Fibroblast of skin of left biceps (primary cell): ENCODE results near the gene FMN2.
"Not testable (repeated sequence)": the region's sequence is repeated elsewhere in the genome, so short reads cannot be mapped to it uniquely, and the experiment has no call there.

Experiments used
- DNase-seq, 2 experiments: peaks; one replicate each; pipeline ENCODE4 v3.0.0-alpha.2; 2013; ENCODE audit warnings: low read depth in 2 of 2

Gene FMN2

DNA sequence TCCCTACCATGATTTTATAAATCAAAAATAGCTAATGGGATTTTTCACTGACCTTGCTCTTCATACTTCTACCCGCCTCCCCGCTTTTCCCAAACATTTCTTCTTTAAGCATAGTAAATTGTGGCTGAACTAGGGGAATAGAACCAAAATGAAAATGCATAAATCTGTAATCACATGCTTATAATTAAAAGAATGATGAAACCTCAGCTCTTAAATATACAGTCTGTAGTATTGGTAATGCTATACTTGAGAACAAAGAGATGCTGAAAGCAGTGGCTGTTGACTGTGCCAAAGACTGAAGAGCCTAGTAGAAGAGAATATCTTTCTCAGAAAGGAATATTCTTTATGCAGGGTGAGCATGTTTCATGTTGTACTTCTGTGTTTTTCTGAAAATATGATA is 271.1 kb downstream of the FMN2 start:
- DNase-seq = no peak

DNA sequence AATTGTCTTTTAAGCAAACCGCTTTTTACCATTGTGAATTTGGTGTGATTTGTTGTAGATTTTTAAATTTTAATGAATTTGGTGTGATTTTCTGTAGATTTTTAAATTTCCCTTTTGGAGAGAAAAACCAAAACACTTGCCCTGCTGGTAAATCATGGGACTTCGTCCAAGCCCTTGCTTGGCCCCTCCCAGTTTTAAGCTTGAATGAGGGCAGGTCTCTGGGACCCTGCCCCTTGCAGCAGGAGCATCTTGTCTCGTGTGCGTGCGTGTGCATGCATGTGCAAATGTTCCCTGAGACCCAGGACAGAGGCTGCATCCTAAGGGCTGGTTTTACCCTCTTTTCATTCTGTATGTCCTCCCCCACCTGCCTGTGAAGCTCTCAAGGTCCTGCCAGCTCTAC is 271.6 kb downstream of the FMN2 start:
- no peak for DNase-seq

DNA sequence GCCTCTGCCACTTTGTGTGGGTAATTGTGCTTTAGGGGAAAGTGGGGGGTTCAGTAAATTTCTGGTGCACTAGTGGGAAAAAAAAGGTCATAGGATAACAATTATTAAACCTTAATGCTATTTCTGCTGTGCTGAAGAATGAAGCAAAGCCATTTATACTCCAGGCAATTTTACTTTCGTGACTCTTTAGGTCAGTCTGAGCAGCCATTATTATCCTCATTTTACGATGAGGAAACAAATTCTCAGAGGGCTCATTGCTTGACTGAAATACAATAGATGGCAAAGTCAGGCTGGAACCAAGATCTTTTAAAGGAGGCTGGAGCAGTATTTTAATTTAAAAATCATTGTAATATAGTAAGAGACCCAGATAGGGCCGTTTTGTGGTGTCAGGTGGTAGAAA is 272.2 kb downstream of the FMN2 start:
- DNase-seq = no peak

DNA sequence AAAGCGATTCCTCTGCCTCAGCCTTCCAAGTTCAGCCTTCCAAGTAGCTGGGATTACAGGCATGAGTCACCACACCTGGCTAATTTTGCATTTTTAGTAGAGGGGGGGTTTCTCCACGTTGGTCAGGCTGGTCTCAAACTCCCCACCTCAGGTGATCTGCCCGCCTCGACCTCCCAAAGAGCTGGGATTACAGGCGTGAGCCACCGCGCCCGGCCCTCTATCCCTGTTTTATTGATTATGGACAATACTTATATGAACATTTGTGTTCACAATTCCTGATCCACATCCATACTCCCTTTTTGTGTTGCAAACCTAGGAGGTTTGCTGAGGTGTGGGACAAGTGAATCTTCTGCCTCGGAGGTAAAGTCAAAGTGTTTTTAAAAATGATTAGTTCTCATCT is 275.0 kb downstream of the FMN2 start:
- no peak for DNase-seq

DNA sequence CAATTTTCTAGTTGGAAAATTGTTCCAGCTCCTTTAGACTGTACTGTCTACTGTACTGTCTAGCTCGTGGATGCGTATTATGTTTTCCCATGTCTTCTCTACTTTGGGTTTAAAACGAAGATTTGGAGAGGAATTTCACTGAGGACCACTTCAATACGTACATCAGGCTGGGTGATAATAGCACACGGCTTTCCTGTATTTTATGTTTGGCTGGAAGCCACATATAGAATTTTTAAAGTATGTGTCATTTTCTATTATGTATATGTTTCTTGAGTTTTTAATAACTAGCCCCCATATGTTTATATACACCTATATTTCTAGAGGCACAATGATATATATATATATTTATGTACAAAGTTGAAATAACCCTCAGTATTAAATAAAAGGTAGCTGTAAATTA is 293.9 kb downstream of the FMN2 start:
- no peak for DNase-seq

DNA sequence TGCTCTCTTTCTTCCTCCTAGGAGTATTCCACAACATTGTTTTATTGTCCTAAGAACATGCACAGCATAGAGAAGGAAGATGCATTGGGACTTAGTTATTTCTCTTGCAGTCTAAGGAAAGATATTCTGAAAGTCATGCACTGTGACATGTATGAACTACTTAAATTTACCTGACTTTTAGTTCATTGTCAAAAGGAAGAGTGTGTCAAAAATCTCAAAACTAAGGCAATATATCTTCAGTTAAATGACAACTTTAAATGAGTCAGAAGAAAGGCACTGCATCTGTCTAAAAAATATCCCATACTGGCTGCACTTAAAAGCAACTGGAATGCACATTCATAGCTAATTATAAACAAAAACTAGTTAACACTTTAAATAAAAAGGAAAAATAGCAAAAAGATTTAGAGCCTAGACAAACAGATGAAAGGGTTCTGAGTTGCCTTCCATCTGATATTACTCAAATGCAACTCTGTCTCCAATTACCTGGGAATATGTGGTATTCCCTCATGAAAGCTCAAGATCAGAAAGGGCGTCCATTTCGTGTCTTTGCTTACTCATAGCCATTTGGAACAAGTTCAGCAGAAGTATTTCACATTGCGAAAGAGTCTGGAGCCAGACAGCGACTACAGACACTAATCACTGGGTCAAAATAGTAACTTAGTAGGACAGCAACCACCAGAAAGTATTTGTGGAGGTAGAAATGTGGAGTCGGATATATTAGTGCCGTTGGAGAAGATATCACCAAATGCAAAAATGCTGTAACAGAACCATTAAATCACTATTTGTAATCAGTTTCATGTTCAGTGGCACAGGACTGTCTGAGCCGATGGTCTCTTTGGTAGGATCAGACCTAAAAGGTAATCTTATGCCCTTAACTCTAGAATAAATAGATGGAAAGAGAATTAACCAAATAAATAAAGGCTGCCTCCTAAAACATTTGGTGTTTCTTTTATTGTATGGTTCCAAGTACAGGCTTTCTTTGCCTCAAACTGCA is 294.6 kb downstream of the FMN2 start:
- DNase-seq = peak; percentile 91

DNA sequence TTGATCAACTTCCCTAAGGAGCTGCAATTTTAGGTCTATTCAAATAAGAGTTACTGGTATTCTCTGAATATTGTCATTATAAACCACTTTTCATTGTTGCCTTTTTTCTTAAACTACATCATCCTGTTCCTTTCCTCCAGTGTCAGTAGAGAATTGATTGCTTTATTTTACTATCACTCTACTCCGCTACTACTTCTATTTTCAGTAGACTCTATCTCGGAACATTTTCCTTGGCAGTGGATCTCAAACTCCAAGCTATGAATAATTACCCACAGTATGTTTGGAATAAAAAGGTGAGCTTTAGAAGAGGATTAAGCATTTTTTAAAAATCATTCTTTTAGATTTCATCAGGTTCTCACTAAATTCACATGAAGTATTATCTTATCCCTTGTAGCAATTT is 295.4 kb downstream of the FMN2 start:
- DNase-seq = no peak

DNA sequence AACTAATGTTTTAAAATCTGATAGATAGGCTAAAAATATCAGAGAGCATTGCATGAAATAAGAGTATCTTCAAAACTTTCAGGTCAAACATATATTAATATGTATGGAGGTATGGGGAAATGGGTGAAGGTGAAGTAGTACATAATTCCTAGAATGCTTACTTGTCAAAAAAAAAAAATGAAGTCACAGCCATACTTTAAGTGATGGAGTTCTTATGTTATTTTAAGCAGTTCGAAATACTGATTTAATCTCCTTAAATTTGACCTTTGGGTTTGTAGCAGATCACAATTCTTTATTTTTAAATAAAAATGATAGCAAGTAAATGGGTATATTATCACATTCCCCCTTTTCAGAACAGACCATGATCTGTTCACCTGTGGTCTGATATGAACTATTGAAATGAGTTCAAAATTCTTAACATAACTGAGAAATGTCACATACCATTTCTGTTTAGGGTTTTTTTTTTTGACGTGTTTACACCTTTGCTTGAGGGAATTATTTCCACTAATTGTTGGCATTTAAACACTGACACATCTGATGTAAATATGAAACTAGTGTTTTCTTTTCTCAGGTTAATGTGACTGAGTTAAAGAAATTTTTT is 300.1 kb downstream of the FMN2 start:
- DNase-seq = no peak

DNA sequence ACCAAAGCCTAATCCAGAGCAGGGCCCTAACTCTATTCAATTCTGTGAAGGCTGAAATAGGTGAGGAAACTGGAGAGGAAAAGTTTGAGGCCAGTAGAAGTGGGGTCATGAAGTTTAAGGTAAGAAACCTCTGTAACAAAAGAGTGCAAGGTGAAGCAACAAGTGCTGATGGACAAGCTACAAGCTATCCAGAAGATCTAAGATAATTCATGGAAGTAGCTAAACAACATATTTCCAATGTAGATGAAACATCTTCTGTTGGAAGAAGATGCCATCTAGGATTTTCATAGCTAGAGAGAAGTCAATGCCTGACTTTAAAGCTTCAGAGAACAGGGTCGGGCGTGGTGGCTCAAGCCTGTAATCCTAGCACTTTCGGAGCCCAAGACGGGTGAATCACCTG is 302.7 kb downstream of the FMN2 start:
- no peak for DNase-seq

DNA sequence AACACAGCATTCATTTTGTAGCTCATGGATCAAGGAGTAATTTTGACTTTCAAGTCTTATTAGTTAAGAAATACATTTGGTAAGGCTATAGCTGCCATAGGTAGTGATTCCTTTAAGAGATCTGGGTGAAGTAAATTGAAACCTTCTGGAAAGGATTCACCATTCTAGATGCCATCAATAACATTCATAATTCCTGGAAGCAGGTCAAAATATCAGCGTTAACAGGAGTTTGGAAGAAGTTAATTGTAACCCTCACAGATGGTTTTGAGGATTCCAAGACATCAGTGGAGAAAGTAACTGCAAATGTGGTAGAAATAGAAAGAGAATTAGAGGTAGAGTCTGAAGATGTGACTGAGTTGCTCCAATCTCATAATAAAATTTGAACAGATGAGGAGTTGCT is 303.7 kb downstream of the FMN2 start:
- peak; percentile 70 for DNase-seq

DNA sequence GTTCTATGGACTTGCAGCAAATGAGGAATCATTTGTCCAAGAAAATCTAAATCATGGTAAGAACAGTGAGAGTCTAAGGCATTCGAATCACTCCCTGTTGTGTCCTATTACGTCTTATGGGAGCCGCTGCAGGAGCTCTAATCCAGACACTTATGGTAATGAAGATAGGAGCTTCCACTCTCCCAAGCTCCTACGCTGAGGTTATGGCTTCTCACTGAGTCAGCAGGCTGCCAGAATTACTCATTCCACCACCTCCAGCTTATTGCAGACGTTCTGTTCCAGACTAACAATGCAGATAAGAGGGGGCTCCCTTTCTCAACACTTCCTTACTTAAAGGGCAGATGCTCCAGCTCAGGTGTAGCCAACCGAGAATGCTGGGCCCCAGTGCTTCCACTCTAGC is 307.7 kb downstream of the FMN2 start:
- DNase-seq = peak; percentile 77 to 79

DNA sequence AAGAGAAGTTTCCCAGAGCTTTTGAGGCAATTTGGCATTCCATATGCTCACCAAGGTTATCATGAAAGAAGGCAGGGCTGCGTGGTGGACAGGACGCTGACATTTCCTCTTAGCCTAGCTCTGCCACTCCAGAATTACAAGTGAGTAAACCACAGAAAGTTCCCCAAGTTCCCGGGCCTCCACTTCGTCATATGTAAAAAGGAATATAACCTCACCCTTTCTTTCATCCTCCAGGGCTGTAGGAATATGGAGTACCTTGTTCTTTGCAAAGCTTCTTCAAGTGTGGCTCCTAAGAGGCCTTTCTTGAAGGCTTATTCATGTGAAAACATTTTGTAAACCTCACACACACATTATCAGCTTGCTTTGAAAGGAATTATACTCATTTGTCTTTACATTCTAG is 310.0 kb downstream of the FMN2 start:
- no peak for DNase-seq

DNA sequence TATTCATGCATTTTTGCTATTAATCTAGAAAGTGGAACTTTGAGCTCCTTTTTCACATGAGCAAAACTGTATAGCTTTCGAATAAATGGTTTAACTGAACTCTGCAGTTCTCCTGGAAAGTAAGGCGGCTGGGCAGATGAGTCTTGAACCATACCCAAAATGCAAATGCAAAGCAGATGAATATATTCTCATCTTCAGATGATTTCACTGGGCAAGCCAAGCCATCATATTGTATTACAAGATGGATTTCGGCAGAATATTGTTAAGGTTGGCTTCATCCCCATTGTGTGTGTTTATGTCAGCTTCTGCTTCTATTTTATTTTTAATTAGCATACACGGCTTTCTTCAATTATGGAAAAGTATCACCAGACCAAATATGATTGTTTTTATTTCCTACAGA is 310.6 kb downstream of the FMN2 start:
- DNase-seq = no peak

DNA sequence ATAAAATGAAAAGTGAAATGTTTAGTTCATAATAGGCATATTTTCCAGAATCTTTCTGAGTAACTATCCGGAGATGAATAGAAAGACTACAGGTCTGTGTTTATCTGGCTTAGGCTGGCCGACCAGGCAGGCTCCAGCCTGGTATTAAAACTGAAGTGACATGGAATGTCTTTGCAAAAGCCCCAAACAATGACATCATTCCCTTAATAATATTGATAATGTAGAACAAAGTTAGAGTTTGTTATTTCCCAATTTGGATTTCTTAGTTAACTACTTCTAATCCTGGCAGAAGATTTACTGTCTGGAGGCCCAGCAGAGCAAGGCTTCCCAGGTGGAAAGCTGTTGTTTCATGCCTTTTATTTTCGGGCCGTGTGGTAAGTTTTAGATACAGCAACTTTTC is 312.6 kb downstream of the FMN2 start:
- no peak for DNase-seq

DNA sequence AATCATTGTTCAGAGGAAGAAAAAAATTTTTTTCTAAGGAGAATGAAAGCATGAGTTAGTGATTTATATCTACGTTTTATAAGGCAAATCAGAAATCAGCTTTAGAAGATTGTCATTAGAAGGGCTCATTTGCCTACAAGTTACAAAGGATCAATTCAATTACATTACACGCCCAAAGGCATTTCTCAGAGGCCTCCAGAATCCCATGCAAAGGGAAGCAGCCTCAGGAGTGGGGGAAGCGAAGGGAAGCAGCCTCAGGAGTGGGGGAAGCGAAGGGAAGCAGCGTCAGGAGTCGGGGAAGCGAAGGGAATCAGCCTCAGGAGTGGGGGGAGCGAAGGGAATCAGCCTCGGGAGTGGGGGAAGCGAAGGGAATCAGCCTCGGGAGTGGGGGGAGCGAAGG is 314.1 kb downstream of the FMN2 start:
- no peak for DNase-seq

DNA sequence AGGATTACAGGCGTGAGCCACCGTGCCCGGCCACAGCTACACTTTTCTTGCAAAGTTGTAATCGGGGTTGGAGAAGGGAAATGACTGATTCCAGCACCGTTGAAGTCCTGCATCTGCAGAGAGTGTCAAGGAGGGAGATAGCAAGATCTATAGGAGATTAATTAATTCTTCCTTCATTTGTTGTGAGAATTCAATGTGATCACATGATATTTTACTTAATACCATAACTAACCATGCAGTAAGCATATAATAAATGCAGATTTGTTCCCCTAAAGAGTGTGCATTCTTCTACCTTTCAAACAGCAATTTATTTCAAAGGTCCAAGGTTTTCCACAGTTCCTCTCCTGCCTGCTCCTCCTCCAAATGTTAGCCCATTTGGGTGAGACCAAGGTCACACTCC is 315.7 kb downstream of the FMN2 start:
- no peak for DNase-seq

DNA sequence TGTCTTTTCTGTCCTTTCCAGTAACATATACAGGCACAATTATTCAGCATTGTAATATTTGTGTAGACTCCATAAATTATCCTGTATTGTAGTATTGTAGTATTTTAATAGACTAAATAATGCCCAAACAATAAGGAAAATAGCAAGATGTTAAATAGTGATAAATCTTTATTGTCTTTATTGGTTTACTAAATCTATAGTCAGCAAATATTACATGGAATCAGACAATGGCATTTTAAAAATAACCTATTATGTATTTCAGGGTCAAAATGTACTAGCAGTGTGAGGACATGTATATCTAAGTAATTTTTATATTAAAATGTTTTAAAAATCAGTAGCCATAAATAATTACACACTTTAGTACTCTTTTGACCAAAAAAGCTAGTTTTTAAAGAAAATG is 317.9 kb downstream of the FMN2 start:
- DNase-seq = no peak

DNA sequence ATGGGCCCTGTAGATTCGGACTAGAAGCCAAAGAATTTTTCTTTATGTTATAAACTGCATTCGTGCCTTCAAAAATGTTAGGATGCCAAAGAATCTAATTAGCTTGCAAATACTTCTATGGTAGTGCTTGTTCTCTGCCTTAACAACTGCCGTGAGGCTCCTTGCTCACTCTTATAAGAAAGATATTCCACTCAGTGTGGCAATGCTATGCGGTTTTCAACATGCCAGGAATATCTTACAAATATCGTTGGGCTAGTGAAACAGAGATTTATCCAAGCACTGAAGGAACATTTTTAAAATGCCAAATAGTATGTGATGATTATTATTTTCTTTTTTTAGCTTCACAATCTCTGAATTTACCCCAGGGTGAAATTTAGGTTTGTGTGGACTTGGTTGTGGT is 322.0 kb downstream of the FMN2 start:
- peak in 1 of 2 experiments; percentile 65 for DNase-seq

DNA sequence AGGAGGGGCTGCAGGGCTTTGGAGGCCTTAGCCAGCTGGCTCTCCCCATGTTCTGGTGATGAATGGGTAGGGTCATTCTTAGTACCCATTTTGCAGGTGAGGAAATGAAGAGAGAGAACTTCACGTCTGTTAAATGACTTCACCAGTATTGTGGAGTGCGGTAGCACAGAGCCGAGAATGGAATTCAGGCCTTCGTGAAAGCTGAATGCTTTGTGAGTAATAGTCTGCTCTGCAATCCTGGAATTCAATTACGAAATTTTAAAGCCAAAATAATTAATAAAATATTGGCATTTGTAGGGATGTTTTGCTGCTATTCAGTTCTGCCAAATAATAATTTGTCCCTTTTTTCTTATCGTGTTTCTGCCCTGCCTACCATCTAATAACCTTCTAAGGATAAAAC is 322.6 kb downstream of the FMN2 start:
- peak; percentile 82 to 84 for DNase-seq

DNA sequence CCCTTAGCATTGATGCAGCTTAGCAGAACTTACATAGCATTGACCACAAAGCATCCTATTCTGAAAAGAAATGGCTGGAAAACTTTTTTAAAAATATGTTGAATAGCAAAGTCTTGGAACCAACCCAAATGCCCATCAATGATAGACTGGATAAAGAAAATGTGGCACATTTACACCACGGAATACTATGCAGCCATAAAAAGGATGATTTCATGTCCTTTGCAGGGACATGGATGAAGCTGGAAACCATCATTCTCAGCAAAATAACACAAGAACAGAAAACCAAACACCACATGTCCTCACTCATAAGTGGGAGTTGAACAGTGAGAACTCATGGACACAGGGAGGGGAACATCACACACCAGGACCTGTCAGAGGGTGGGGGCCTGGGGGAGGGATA is 323.3 kb downstream of the FMN2 start:
- not testable (repeated sequence) for DNase-seq

DNA sequence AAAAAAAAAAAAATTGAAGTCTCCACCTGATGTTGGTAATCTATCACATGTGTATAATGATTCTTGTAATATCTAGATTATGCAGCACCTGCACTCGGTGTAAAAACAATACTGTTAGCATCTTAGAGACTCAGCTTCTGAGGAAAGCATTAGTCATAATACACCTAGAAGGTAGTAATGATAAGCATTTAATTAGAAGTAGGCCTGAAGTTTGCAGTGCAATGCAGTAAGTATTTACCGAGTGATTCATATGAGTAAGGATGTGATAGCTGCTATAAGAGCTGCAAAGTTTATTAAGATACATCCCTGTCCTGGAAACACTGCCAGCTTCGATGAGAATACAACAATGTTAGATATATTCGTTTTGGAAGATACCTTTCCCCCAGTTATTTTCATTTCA is 323.8 kb downstream of the FMN2 start:
- no peak for DNase-seq

DNA sequence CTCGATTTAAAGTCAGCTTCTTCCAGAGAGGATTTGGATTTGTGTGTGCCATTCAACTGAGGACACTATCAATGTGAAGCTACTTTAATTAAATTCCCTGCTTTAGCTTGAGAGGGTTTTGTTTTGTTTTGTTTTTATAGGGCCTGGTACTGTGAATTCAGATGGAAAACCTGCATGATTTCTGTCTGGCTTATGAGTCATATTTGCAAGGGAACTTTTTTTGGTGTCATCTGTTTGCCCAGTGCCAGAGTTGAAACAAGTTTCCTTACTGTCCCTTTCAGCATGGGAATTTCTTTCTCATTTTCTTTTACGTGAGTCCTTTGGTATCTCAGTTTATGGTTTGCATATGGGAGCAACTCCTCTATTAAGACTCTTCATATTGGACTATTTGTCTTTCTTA is 325.6 kb downstream of the FMN2 start:
- DNase-seq = no peak

DNA sequence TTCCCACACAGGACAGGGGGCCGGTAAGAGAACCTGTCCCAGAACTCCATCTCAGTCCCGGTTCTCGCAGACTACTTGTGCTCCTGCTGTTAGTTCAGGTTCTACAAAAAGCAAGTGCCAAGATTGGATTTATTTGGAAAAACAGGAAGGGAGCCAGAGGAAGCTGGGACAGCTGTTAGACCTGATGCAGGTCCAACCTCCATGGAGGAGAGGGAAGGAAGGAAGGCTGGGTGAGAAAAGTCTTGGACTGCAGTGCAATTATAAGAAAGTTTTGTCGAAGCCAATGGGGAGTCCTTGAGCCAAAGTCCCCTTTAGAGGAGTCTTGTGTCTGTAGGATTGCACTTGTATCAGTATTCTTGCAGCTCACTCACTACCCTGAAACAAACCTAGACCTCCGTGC is 329.1 kb downstream of the FMN2 start:
- no peak for DNase-seq
